ENCODE measurements around the gene F5. TPM values are rescaled to one million over a fixed set of nuclear protein-coding genes. Genes with fewer than 3 reads are reported as not detected.

The F5 gene
- total and polyA plus RNA-seq, 2 experiments from 2014 or later = 0.16 TPM; not detected in 1

DNA sequence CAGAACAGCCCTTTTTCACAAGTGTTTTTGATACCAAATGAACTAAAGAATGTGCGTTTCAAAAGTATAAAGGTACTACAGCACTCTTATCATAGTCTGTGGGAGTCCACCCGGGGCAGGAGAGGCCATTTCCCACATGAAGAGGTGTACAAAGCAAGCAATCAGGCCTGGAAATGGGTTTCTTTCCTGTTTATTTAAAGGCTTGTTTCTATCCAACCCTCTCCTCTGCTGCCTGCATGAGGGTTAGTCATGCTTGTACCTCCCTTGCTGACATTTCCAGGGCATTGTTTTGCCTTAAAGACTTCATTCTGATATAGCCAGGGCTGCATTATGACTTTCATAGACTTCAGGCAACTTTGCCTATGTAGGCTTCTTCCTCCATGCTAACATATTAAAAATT, 32.1 kb upstream of the F5 start:
- peaks cover 2% of the 10 kb centered on the region for H3K27me3 Mint-ChIP-seq (ENCODE audit: insufficient read depth, low read depth, poor library complexity)
- H3K4me2 ChIP-seq = no peak overlapping the region
- H3K27ac Mint-ChIP-seq = no peak overlapping the region
- TF ChIP-seq CREB1 (CRISPR knock-in tag; IDR thresholded peaks at IDR 0.05; ENCODE audit: low read depth) (no peak), EZH2phosphoT487 (IDR thresholded peaks at IDR 0.05; ENCODE audit: unreplicated experiment) (no peak), ZNF114 (CRISPR knock-in tag; IDR thresholded peaks at IDR 0.05) (no peak), ZNF331 (CRISPR knock-in tag; IDR thresholded peaks at IDR 0.05; ENCODE audit: low read depth) (no peak), NANOG (IDR thresholded peaks at IDR 0.05; ENCODE audit: borderline replicate concordance) (no peak), POLR2AphosphoS5 (IDR thresholded peaks at IDR 0.05; ENCODE audit: low read depth) (no peak), EZH2 (IDR thresholded peaks at IDR 0.05; ENCODE audit: low read depth, unreplicated experiment) (no peak)
- TF ChIP-seq, protein P1, sequence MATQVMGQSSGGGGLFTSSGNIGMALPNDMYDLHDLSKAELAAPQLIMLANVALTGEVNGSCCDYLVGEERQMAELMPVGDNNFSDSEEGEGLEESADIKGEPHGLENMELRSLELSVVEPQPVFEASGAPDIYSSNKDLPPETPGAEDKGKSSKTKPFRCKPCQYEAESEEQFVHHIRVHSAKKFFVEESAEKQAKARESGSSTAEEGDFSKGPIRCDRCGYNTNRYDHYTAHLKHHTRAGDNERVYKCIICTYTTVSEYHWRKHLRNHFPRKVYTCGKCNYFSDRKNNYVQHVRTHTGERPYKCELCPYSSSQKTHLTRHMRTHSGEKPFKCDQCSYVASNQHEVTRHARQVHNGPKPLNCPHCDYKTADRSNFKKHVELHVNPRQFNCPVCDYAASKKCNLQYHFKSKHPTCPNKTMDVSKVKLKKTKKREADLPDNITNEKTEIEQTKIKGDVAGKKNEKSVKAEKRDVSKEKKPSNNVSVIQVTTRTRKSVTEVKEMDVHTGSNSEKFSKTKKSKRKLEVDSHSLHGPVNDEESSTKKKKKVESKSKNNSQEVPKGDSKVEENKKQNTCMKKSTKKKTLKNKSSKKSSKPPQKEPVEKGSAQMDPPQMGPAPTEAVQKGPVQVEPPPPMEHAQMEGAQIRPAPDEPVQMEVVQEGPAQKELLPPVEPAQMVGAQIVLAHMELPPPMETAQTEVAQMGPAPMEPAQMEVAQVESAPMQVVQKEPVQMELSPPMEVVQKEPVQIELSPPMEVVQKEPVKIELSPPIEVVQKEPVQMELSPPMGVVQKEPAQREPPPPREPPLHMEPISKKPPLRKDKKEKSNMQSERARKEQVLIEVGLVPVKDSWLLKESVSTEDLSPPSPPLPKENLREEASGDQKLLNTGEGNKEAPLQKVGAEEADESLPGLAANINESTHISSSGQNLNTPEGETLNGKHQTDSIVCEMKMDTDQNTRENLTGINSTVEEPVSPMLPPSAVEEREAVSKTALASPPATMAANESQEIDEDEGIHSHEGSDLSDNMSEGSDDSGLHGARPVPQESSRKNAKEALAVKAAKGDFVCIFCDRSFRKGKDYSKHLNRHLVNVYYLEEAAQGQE (IDR thresholded peaks at IDR 0.05; ENCODE audit: unreplicated experiment) = no peak
- TF ChIP-seq, protein P2, sequence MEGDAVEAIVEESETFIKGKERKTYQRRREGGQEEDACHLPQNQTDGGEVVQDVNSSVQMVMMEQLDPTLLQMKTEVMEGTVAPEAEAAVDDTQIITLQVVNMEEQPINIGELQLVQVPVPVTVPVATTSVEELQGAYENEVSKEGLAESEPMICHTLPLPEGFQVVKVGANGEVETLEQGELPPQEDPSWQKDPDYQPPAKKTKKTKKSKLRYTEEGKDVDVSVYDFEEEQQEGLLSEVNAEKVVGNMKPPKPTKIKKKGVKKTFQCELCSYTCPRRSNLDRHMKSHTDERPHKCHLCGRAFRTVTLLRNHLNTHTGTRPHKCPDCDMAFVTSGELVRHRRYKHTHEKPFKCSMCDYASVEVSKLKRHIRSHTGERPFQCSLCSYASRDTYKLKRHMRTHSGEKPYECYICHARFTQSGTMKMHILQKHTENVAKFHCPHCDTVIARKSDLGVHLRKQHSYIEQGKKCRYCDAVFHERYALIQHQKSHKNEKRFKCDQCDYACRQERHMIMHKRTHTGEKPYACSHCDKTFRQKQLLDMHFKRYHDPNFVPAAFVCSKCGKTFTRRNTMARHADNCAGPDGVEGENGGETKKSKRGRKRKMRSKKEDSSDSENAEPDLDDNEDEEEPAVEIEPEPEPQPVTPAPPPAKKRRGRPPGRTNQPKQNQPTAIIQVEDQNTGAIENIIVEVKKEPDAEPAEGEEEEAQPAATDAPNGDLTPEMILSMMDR (conservative IDR thresholded peaks at IDR 0.05; ENCODE audit: low read depth in 2 of 2) = no peak
- H3K4me1 Mint-ChIP-seq = no peaks in the 10 kb centered on the region
- no peaks in the 10 kb centered on the region for H3K36me3 ChIP-seq (ENCODE audit: insufficient read depth)
- no peaks in the 10 kb centered on the region for H3F3A ChIP-seq (replicated peaks; ENCODE audit: low read depth)
- H3K4me3 Mint-ChIP-seq = no peak overlapping the region
- H3K27me3 ChIP-seq (ENCODE audit: insufficient read depth) = no peaks in the 10 kb centered on the region
- no peaks in the 10 kb centered on the region for H3K9me2 ChIP-seq (ENCODE audit: insufficient read depth)
- H4K20me1 ChIP-seq (replicated peaks; ENCODE audit: insufficient read depth) = no peaks in the 10 kb centered on the region
- H3K79me2 ChIP-seq (replicated peaks; ENCODE audit: insufficient read depth) = no peaks in the 10 kb centered on the region
- no peaks in the 10 kb centered on the region for H3K4me1 ChIP-seq (ENCODE audit: insufficient read depth)
- no peaks in the 10 kb centered on the region for H3K36me3 Mint-ChIP-seq (ENCODE audit: low read depth)
- no peaks in the 10 kb centered on the region for H3K9me3 Mint-ChIP-seq
- H3K27ac ChIP-seq (ENCODE audit: low read depth) = no peak overlapping the region
- ATAC-seq = no peak
- no peak for DNase-seq (ENCODE audit: low spot score)
- H3K4me3 ChIP-seq = no peak overlapping the region
- no peak overlapping the region for H2AFZ ChIP-seq

DNA sequence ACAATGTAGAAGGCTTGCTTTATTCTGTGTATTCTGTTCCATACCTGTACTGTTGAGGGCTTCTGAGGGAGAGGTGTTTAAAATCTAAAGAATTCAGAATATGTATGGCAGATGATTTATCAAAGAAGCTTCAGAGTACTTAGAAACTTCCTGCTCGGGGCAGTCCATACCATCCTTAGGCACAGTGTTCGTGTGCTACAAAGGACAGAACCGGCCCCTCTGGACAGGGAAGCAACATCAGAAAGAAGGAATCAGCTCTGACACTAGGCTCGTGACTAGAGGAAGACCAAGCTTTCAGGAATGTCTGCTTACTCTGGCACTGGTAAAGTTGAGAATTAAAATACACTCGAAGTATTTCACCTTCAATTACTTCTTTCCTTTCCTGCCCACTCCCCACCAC, 29.5 kb upstream of the F5 start:
- H3K79me2 ChIP-seq (replicated peaks; ENCODE audit: insufficient read depth) = no peaks in the 10 kb centered on the region
- no peak overlapping the region for H2AFZ ChIP-seq
- no peaks in the 10 kb centered on the region for H4K20me1 ChIP-seq (replicated peaks; ENCODE audit: insufficient read depth)
- no peak for DNase-seq (ENCODE audit: low spot score)
- Mint-ChIP-seq H3K4me1 (no peaks in the 10 kb centered on the region), H3K36me3 (ENCODE audit: low read depth) (no peaks in the 10 kb centered on the region), H3K27ac (no peak overlapping the region), H3K4me3 (no peak overlapping the region), H3K27me3 (ENCODE audit: insufficient read depth, low read depth, poor library complexity) (peaks cover 2% of the 10 kb centered on the region), H3K9me3 (no peaks in the 10 kb centered on the region)
- H3K27me3 ChIP-seq (ENCODE audit: insufficient read depth) = no peaks in the 10 kb centered on the region
- no peaks in the 10 kb centered on the region for H3K9me2 ChIP-seq (ENCODE audit: insufficient read depth)
- no peaks in the 10 kb centered on the region for H3K4me1 ChIP-seq (ENCODE audit: insufficient read depth)
- no peak overlapping the region for H3K27ac ChIP-seq (ENCODE audit: low read depth)
- H3K4me2 ChIP-seq = no peak overlapping the region
- H3K4me3 ChIP-seq = no peak overlapping the region
- H3K36me3 ChIP-seq (ENCODE audit: insufficient read depth) = no peaks in the 10 kb centered on the region
- H3F3A ChIP-seq (replicated peaks; ENCODE audit: low read depth) = no peaks in the 10 kb centered on the region
- ATAC-seq = no peak
- TF ChIP-seq NANOG (IDR thresholded peaks at IDR 0.05; ENCODE audit: borderline replicate concordance) (no peak), EZH2 (IDR thresholded peaks at IDR 0.05; ENCODE audit: low read depth, unreplicated experiment) (no peak), STAT1 (IDR thresholded peaks at IDR 0.05; ENCODE audit: unreplicated experiment) (no peak), CREB1 (CRISPR knock-in tag; IDR thresholded peaks at IDR 0.05; ENCODE audit: low read depth) (no peak)
- TF ChIP-seq, protein P2 (conservative IDR thresholded peaks at IDR 0.05; ENCODE audit: low read depth in 2 of 2) = no peak
- TF ChIP-seq, protein P3, sequence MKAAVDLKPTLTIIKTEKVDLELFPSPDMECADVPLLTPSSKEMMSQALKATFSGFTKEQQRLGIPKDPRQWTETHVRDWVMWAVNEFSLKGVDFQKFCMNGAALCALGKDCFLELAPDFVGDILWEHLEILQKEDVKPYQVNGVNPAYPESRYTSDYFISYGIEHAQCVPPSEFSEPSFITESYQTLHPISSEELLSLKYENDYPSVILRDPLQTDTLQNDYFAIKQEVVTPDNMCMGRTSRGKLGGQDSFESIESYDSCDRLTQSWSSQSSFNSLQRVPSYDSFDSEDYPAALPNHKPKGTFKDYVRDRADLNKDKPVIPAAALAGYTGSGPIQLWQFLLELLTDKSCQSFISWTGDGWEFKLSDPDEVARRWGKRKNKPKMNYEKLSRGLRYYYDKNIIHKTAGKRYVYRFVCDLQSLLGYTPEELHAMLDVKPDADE (IDR thresholded peaks at IDR 0.05) = no peak
- TF ChIP-seq, protein P1 (IDR thresholded peaks at IDR 0.05; ENCODE audit: unreplicated experiment) = no peak
